KOPT-K1 (cell line): Measurements from ENCODE around the gene TTC7B.

Experiments used
- H3K27ac ChIP-seq: fragments of 200-600 bp; sonication (generic); 2 replicates; pipeline ENCODE4 v1.5.1; 2016; ENCODE audit warnings: antibody characterized with exemption, mild to moderate bottlenecking, low read depth, low read length; ENCODE audit not compliant: poor library complexity, severe bottlenecking
- H3K36me3 ChIP-seq: fragments of 200-600 bp; sonication (generic); 2 replicates; pipeline ENCODE4 v1.5.1; 2017; ENCODE audit warnings: antibody characterized with exemption, mild to moderate bottlenecking, low read length, moderate library complexity; ENCODE audit not compliant: insufficient read depth
- H3K9me3 ChIP-seq: fragments of 200-600 bp; sonication (generic); 2 replicates; pipeline ENCODE4 v1.5.1; 2017; ENCODE audit warnings: antibody characterized with exemption, low read length, mild to moderate bottlenecking; ENCODE audit not compliant: insufficient read depth, poor library complexity, severe bottlenecking

TTC7B gene

DNA sequence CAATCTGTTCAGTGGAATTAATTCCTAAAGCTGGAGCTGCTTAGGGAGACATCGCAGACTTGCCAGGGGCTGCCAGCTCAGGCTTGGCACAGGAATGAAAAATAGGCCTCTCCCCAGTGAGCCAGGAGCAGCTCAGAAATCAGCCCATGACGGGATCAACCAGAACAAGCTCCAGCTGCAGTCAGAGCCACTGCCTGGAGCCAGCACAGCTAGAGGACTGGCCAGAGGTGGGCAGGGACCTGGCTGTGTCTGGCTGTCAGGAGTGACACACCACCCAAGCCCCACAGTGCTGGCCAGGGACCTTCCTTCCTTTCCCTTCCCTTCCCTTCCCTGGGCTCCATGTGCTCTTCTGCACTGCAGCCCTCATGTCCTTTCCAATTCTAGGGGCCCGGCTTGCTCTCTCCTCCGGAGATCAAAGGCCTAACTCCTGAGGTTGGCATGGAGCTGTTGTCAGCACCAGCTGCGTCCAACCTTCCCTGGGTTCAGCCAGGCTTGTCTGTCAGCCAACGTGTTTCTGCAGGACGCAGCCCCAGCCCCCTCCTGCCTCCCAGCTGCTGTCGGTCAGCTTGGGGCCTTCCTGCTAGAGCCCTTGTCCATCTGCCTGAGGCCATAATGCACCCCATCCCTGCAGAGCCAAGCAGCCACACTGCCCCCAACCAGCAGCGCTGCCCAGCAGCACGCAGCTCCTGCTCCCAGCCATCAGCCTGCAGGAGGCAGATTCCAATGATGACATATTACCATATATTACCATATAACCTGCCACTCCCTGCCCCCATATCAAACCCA is 270.1 kb downstream of the TTC7B start:
- Histone ChIP-seq H3K9me3 (no peaks in the 10 kb centered on the region), H3K27ac (no peak overlapping the region), H3K36me3 (no peaks in the 10 kb centered on the region)

- no peaks in the 10 kb centered on the region for H3K9me3 ChIP-seq
- no peak overlapping the region for H3K27ac ChIP-seq
- H3K36me3 ChIP-seq = no peaks in the 10 kb centered on the region
Measured at GRCh38 chr14:90545382-90545781, 270.8 kb downstream of the TTC7B start.

DNA sequence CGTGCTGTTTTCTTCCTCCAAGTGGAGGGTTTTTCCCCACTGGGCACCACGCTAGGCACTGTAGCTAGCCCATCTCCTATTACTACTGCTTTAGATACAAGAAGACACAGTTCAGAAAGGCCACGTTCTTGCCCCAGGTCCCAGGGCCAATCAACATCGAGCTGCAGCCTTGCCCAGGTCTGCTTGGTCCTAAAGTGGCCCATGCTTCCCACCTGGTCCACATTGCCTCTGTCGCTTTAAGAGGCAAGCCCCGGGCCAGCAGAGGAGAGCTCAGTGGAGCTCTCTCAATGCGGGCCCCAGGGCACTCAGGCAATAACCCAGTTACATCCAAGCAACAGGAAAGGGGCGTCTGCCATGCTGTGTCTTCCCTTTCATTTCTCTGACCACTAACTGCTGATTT is 271.3 kb downstream of the TTC7B start:
- no peak overlapping the region for H3K27ac ChIP-seq

DNA sequence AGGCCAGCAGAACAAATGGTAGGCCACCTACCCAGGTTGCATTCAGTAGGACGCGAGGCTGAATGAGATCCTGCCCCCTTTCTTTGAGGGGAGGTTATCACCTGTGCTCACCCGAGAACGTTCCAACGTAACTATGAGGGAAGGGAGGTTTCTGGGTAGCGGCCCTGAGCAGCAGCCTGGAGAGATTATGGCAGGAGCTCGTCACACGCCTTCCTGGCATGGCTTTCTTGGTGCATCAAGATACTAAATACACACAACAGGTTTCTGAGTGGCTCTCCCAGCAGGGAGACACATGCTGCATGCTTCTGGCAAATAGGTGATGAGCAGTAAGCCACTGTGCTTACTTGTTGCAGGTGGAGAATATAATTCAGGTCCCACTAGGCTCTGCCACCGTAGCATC is 271.7 kb downstream of the TTC7B start:
- H3K27ac ChIP-seq = no peak overlapping the region
- H3K9me3 ChIP-seq = no peaks in the 10 kb centered on the region
- H3K36me3 ChIP-seq = no peaks in the 10 kb centered on the region

More for the DNA sequence above, 271.3 kb downstream of the TTC7B start:
- Histone ChIP-seq H3K9me3 (no peaks in the 10 kb centered on the region), H3K36me3 (no peaks in the 10 kb centered on the region)

GRCh38 chr14:90543876-90544275 is 272.4 kb downstream of the TTC7B start:
- H3K27ac ChIP-seq = no peak overlapping the region
- H3K9me3 ChIP-seq = no peaks in the 10 kb centered on the region
- H3K36me3 ChIP-seq = no peaks in the 10 kb centered on the region

- Histone ChIP-seq H3K9me3 (no peaks in the 10 kb centered on the region), H3K36me3 (no peaks in the 10 kb centered on the region), H3K27ac (no peak overlapping the region)
Measured at GRCh38 chr14:90541076-90541634, 275.1 kb downstream of the TTC7B start.

GRCh38 chr14:90540437-90540836 is 275.8 kb downstream of the TTC7B start:
- Histone ChIP-seq H3K27ac (no peak overlapping the region), H3K9me3 (no peaks in the 10 kb centered on the region), H3K36me3 (no peaks in the 10 kb centered on the region)

DNA sequence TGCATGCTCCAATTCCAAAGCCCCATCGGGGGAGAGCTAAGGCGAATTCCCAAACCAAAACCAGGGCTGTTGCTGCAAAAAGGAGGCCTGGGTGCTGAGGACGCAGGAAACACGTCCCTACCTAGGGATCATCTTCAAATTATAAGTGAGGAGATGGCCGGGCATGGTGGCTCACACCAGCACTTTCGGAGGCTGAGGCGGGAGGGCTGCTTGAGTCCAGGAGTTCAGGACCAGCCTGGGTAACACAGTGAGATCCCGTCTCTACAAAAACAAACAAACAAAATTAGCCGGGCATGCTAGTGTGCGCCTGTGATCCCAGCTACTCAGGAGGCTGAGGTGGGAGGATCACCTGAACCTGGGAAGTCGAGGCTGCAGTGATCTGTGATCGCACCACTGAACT is 276.2 kb downstream of the TTC7B start:
- Histone ChIP-seq H3K9me3 (no peaks in the 10 kb centered on the region), H3K36me3 (no peaks in the 10 kb centered on the region), H3K27ac (no peak overlapping the region)

DNA sequence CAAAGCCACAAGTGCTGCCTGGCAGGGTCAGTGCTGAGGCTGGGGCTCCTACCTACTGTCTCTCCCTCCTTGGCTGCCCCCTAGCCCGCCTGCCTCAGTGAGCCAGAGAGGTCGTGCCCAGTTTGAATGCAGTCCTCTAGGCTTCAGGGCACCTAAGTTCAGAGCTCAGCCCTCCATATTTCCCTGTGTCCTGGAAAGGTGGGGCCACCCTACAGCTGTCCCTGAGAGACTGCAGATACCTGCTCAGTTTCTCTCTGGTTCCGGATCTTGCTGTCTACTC is 276.8 kb downstream of the TTC7B start:
- Histone ChIP-seq H3K36me3 (no peaks in the 10 kb centered on the region), H3K27ac (no peak overlapping the region), H3K9me3 (no peaks in the 10 kb centered on the region)

- Histone ChIP-seq H3K27ac (no peak overlapping the region), H3K9me3 (no peaks in the 10 kb centered on the region), H3K36me3 (no peaks in the 10 kb centered on the region)
Measured at GRCh38 chr14:90538716-90539495, 277.3 kb downstream of the TTC7B start.

GRCh38 chr14:90538095-90538494 is 278.1 kb downstream of the TTC7B start:
- no peaks in the 10 kb centered on the region for H3K36me3 ChIP-seq
- H3K9me3 ChIP-seq = no peaks in the 10 kb centered on the region
- no peak overlapping the region for H3K27ac ChIP-seq

GRCh38 chr14:90536511-90537191 is 279.6 kb downstream of the TTC7B start:
- no peak overlapping the region for H3K27ac ChIP-seq
- H3K36me3 ChIP-seq = no peaks in the 10 kb centered on the region
- no peaks in the 10 kb centered on the region for H3K9me3 ChIP-seq

GRCh38 chr14:90536092-90536491 is 280.1 kb downstream of the TTC7B start:
- no peak overlapping the region for H3K27ac ChIP-seq
- H3K36me3 ChIP-seq = no peaks in the 10 kb centered on the region
- no peaks in the 10 kb centered on the region for H3K9me3 ChIP-seq

GRCh38 chr14:90535556-90536090 is 280.6 kb downstream of the TTC7B start:
- Histone ChIP-seq H3K9me3 (no peaks in the 10 kb centered on the region), H3K36me3 (no peaks in the 10 kb centered on the region), H3K27ac (no peak overlapping the region)
